Thyroid gland (tissue), 4 donors: ENCODE results near the gene SPATA3. TPM values are rescaled to one million over a fixed set of nuclear protein-coding genes. Genes with fewer than 3 reads are reported as not detected.

Experiments
- DNase-seq, 2 donors: peaks; one replicate each; pipeline ENCODE4 v3.0.0-alpha.2; 2019
- H3K27ac ChIP-seq, 3 donors: fragments of 200-600 bp; sonication (generic); 1 replicate in 2 of 3; 2 replicates in 1 of 3; pipeline ENCODE4 v1.5.1; 2016 to 2019; ENCODE audit warnings: mild to moderate bottlenecking in 1 of 3, moderate library complexity in 1 of 3
- H3K27me3 ChIP-seq: fragments of 200-600 bp; sonication (generic); one replicate; pipeline ENCODE4 v1.5.1; 2019
- H3K36me3 ChIP-seq, 2 donors: fragments of 200-600 bp; sonication (generic); one replicate each; pipeline ENCODE4 v1.5.1; 2016 to 2019
- H3K4me1 ChIP-seq, 2 donors: fragments of 200-600 bp; sonication (generic); one replicate each; pipeline ENCODE4 v1.5.1; 2017 to 2019
- H3K4me3 ChIP-seq, 3 donors: fragments of 200-600 bp; sonication (generic); replicated peaks in 1 of 3; 1 replicate in 2 of 3; 2 replicates in 1 of 3; pipeline ENCODE4 v1.5.1; 2016; ENCODE audit warnings: mild to moderate bottlenecking in 1 of 3
- H3K9me3 ChIP-seq: fragments of 200-600 bp; sonication (generic); one replicate; pipeline ENCODE4 v1.5.1; 2017
- CTCF ChIP-seq, 6 experiments: fragments of 200-600 bp in 3 of 6; fragments of 450-650 bp in 3 of 6; sonication (generic) in 3 of 6; IDR thresholded peaks; one replicate each; pipeline ENCODE4 v1.5.1; 2016 to 2019; ENCODE audit warnings: antibody characterized with exemption in 6 of 6, mild to moderate bottlenecking in 2 of 6, inconsistent platforms in 1 of 6, moderate library complexity in 1 of 6
- POLR2A ChIP-seq, 2 donors: fragments of 450-650 bp; IDR thresholded peaks; one replicate each; pipeline ENCODE4 v1.6.1; 2017; ENCODE audit warnings: antibody characterized with exemption in 2 of 2, mild to moderate bottlenecking in 2 of 2, moderate library complexity in 1 of 2
- WGBS, 2 donors: methylation state at CpG; one replicate each; pipeline ENCODE4 v1.1.5; 2017; 5-methylcytosine and 5-hydroxymethylcytosine counted together
- intact Hi-C: fragments of 100-400 bp; cut with DNase I; formaldehyde crosslinking; loops from one replicate; pipeline ENCODE4 v1.15.1; 2023
- total RNA-seq, 4 donors: library from RNA; depleted of rRNA; stranded (reverse); fragments of >200 nt; gene quantifications; one replicate each; pipeline ENCODE4 v1.2.3, GENCODE V29; 2016

SPATA3 gene
- total RNA-seq, 4 donors from 2014 or later = 0.54 TPM; not detected in 3

GRCh38 chr2:231056453-231057416 is 60.8 kb downstream of the SPATA3 start, which contains the start of gene PSMD1:
Gene PSMD1, plus strand, starts transcription at chr2:231056867. Its CDS starts 159 bp downstream, at chr2:231057026.
- DNase-seq = peak; percentile 90 to 92
- Histone ChIP-seq H3K27me3 (no peaks in the 10 kb centered on the region), H3K4me3 (peak within 1 kb of the TSS; percentile 82 to 98 (median 93)), H3K27ac (peak within 1 kb of the TSS; percentile 83 to 99 (median 96)), H3K9me3 (no peaks in the 10 kb centered on the region), H3K4me1 (peaks cover 22 to 30% of the 10 kb centered on the region in 2 donors), H3K36me3 (no peaks in the 10 kb centered on the region)
- 0 to 1% methylated on average over 18 to 26 of the region's 73 CpGs for WGBS, 2 donors
- TF ChIP-seq CTCF (IDR thresholded peaks at IDR 0.05) = peak; percentile 92 to 96 (median 96)
- peak in 1 of 2 donors; percentile 45 for TF ChIP-seq POLR2A (IDR thresholded peaks at IDR 0.05)
- intact Hi-C loops = no loop called here

GRCh38 chr2:231057590-231057989 is 61.7 kb downstream of the SPATA3 start:
- intact Hi-C loops = no loop called here

More at GRCh38 chr2:231057590-231057989, 61.7 kb downstream of the SPATA3 start:
- H3K4me1 ChIP-seq = peaks cover 22 to 23% of the 10 kb centered on the region in 2 donors
- H3K27me3 ChIP-seq = no peaks in the 10 kb centered on the region
- TF ChIP-seq POLR2A (IDR thresholded peaks at IDR 0.05) (no peak), CTCF (IDR thresholded peaks at IDR 0.05) (no peak)
- H3K9me3 ChIP-seq = no peaks in the 10 kb centered on the region
- WGBS, 2 donors = 3 to 5% methylated on average over 10 of the region's 10 CpGs
- H3K27ac ChIP-seq = peak overlapping the region in 1 of 3 donors; percentile 99
- DNase-seq = no peak
- peaks cover 3 to 5% of the 10 kb centered on the region in 2 donors for H3K36me3 ChIP-seq
- peak overlapping the region; percentile 82 to 98 (median 93) for H3K4me3 ChIP-seq

Other genes starting within 250 kb of the SPATA3 start
- 10 to 100 TPM; 29.2 to 54.0 (median 45.4) TPM for gene ITM2C, start 131.2 kb upstream of the SPATA3 start, total RNA-seq
- gene GPR55, start 70.9 kb upstream of the SPATA3 start, total RNA-seq = under 1 TPM in 1 of 4 donors, not detected in 3; 0.11 TPM
- under 1 TPM in 1 of 4 donors, not detected in 3; 0.50 TPM for gene C2orf72, start 41.4 kb downstream of the SPATA3 start, total RNA-seq
- gene PSMD1, start 60.7 kb downstream of the SPATA3 start, total RNA-seq = 10 to 100 TPM; 60.2 to 98.7 (median 78.4) TPM
- 10 to 100 TPM in 1 of 4 donors, 1 to 10 TPM in 3; 2.3 to 16.8 (median 4.6) TPM for gene HTR2B, start 128.9 kb downstream of the SPATA3 start, total RNA-seq
- gene ARMC9, start 202.5 kb downstream of the SPATA3 start, total RNA-seq = 10 to 100 TPM; 20.3 to 30.7 (median 28.0) TPM